Osteocyte (in vitro differentiated cells): Measurements from ENCODE around the gene ACP7. TPM values are rescaled to one million over a fixed set of nuclear protein-coding genes. Genes with fewer than 3 reads are reported as not detected.

Experiments
- DNase-seq: peaks from one replicate; pipeline ENCODE4 v3.0.0; 2021; ENCODE audit warnings: mixed read lengths; ENCODE audit not compliant: unreplicated experiment; ENCODE audit errors: extremely low spot score
- H3K27ac Mint-ChIP-seq: one replicate; pipeline ENCODE4 v1.8.0; 2021; ENCODE audit warnings: mild to moderate bottlenecking, mixed read lengths; ENCODE audit not compliant: unreplicated experiment
- H3K27me3 Mint-ChIP-seq: one replicate; pipeline ENCODE4 v1.8.0; 2021; ENCODE audit warnings: mixed read lengths; ENCODE audit not compliant: unreplicated experiment
- H3K36me3 Mint-ChIP-seq: one replicate; pipeline ENCODE4 v1.8.0; 2021; ENCODE audit warnings: mixed read lengths; ENCODE audit not compliant: unreplicated experiment
- H3K4me1 Mint-ChIP-seq: one replicate; pipeline ENCODE4 v1.8.0; 2021; ENCODE audit warnings: mixed read lengths; ENCODE audit not compliant: unreplicated experiment
- H3K4me3 Mint-ChIP-seq: one replicate; pipeline ENCODE4 v1.8.0; 2021; ENCODE audit warnings: mild to moderate bottlenecking, moderate library complexity, mixed read lengths; ENCODE audit not compliant: unreplicated experiment
- H3K9me3 Mint-ChIP-seq: one replicate; pipeline ENCODE4 v1.8.0; 2021; ENCODE audit warnings: mixed read lengths; ENCODE audit not compliant: unreplicated experiment
- CTCF ChIP-seq: fragments of 200-600 bp; sonication (generic); IDR thresholded peaks from 2 replicates; pipeline ENCODE4 v1.5.0; 2021; ENCODE audit warnings: antibody characterized with exemption, mild to moderate bottlenecking, moderate library complexity
- total RNA-seq: library from RNA; stranded (reverse); gene quantifications from 2 replicates; pipeline ENCODE4 v1.2.1, GENCODE V29; 2021

Gene ACP7
- total RNA-seq, 1 donor from 2014 or later: not detected

GRCh38 chr19:39127812-39128515, 43.8 kb downstream of the ACP7 start:
- Mint-ChIP-seq H3K4me1 (peaks cover 52% of the 10 kb centered on the region), H3K27me3 (no peaks in the 10 kb centered on the region), H3K9me3 (no peaks in the 10 kb centered on the region), H3K36me3 (no peaks in the 10 kb centered on the region), H3K4me3 (peak overlapping the region; percentile 99), H3K27ac (peak overlapping the region; percentile 66)
- TF ChIP-seq CTCF: no peak
- DNase-seq: no peak

DNA sequence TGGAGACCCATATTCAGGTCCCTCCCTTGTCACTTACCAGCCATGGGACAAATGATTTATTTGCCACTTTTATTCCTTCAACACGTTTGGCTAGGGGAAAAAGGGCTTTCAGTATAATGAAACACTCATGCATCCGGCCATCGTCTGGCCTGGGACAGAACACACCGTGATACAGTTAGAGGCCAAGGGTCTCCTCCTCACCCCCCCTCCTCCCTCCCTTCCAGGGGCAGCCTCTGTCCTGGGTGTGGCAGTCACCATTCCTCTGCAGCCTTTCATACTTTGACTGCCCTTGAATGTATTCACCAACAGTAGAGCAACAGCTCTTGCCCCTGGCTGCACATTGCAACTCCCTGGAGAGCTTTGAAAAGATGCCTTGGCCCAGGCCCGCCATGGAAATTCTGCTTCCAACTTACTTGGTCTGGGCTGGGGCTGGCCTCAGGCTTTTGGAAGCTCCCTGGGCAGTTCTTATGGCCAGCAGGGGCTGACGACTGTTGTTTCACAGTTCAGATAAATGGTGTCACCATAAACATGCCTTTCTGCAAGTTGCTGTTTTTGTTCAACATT, 44.4 kb downstream of the ACP7 start:
- peak overlapping the region; percentile 66 for H3K27ac Mint-ChIP-seq
- no peaks in the 10 kb centered on the region for H3K36me3 Mint-ChIP-seq
- H3K27me3 Mint-ChIP-seq: no peaks in the 10 kb centered on the region
- no peak for DNase-seq
- no peak overlapping the region for H3K4me3 Mint-ChIP-seq
- H3K4me1 Mint-ChIP-seq: peaks cover 52% of the 10 kb centered on the region
- no peaks in the 10 kb centered on the region for H3K9me3 Mint-ChIP-seq
- TF ChIP-seq CTCF: no peak

DNA sequence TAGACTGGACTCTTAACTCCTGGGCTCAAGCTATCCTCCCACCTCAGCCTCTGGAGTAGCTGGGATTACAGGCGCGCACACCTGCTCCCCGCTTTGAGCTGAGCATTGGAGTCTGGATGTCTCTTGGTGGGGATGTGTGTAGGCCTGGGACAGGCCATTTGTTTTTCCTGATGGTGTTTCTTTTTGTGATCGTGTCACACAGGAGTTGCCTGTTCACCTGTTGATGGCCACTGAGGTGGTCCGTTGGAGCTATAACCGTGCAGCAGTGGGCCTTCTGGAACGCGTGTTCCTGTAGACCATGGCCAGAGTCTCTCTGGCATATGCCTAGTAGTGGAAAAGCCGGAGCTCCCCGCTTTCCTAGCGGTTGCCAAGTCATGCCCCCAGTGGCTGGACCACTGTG, 44.9 kb downstream of the ACP7 start:
- H3K4me1 Mint-ChIP-seq: peaks cover 52% of the 10 kb centered on the region
- H3K36me3 Mint-ChIP-seq: no peaks in the 10 kb centered on the region
- no peak overlapping the region for H3K4me3 Mint-ChIP-seq
- TF ChIP-seq CTCF: no peak
- no peaks in the 10 kb centered on the region for H3K27me3 Mint-ChIP-seq
- no peaks in the 10 kb centered on the region for H3K9me3 Mint-ChIP-seq
- H3K27ac Mint-ChIP-seq: no peak overlapping the region
- DNase-seq: no peak

- H3K4me1 Mint-ChIP-seq: peaks cover 45% of the 10 kb centered on the region
- no peak for DNase-seq
- no peak overlapping the region for H3K4me3 Mint-ChIP-seq
- no peak for TF ChIP-seq CTCF
- H3K27me3 Mint-ChIP-seq: no peaks in the 10 kb centered on the region
- H3K36me3 Mint-ChIP-seq: no peaks in the 10 kb centered on the region
- no peaks in the 10 kb centered on the region for H3K9me3 Mint-ChIP-seq
- H3K27ac Mint-ChIP-seq: no peak overlapping the region
Observed at GRCh38 chr19:39130337-39131254, 46.4 kb downstream of the ACP7 start.
